K562 (cell line): Measurements from ENCODE around the gene EXOC4. TPM values are rescaled to one million over a fixed set of nuclear protein-coding genes. Genes with fewer than 3 reads are reported as not detected.

Experiments
- ATAC-seq: fragments of 200-7000 bp; cut with Tn5 transposase; 3 replicates; pipeline ENCODE4 v1.9.1; 2020; ENCODE audit warnings: moderate library complexity
- BruUV-seq: library from RNA; stranded (reverse); fragments of 400-500 nt; replicated peaks from 2 replicates; lab custom pipeline; 2021; lab: Mats Ljungman, UMichigan
- CTCF ChIA-PET: fragments of 300-600 bp; formaldehyde crosslinking; extraction: SDS; loops from one replicate; lab custom pipeline; 2021; ENCODE audit warnings: low intra/inter-chr PET ratio; lab: Yijun Ruan, JAX
- POLR2A ChIA-PET: fragments of 300-600, 350-650 bp; sonication (Branson Sonifier 250); formaldehyde crosslinking; extraction: SDS; loops from one replicate; lab custom pipeline; 2021; ENCODE audit warnings: antibody characterized with exemption, inconsistent platforms; lab: Yijun Ruan, JAX
- DNase-seq, 4 experiments: peaks; one replicate each; pipeline versions ENCODE4 v3.0.0 to v3.0.0-alpha.2; 2011 to 2018; ENCODE audit warnings: low spot score in 3 of 4, mixed read lengths in 3 of 4; ENCODE audit errors: extremely low read depth in 1 of 4
- FAIRE-seq: peaks from 2 replicates; lab custom pipeline; 2011; peaks lifted over from hg19 to GRCh38; lab: Jason Lieb, UNC
- H2AFZ ChIP-seq: 2 replicates; pipeline ENCODE4 v1.6.0; 2011; ENCODE audit warnings: low read depth, low read length, control low read depth, inconsistent platforms
- H3K27ac ChIP-seq: fragments of 200-600 bp; 3 replicates; pipeline ENCODE4 v1.8.0; 2011; ENCODE audit warnings: low read depth, mild to moderate bottlenecking, control low read depth, inconsistent platforms, low read length, moderate library complexity, mixed read lengths; ENCODE audit errors: extremely low read depth
- H3K27me3 ChIP-seq, 2 experiments: fragments of 300-600 bp in 1 of 2; 2 replicates in 1 of 2; 3 replicates in 1 of 2; pipeline versions ENCODE4 v1.6.0 to v1.8.0; 2011; ENCODE audit warnings: inconsistent platforms in 2 of 2, low read length in 2 of 2, mild to moderate bottlenecking in 1 of 2, mixed read lengths in 1 of 2, moderate library complexity in 1 of 2; ENCODE audit not compliant: control insufficient read depth in 2 of 2, insufficient read depth in 2 of 2
- H3K36me3 ChIP-seq: fragments of 300-600 bp; 3 replicates; pipeline ENCODE4 v1.8.0; 2011; ENCODE audit warnings: mild to moderate bottlenecking, low read length, inconsistent platforms; ENCODE audit not compliant: control insufficient read depth, insufficient read depth
- H3K4me1 ChIP-seq, 2 experiments: fragments of 200-600 bp in 1 of 2; replicated peaks in 1 of 2; 2 replicates in 1 of 2; 3 replicates in 1 of 2; pipeline versions ENCODE4 v1.5.1 to v1.8.0; 2011; ENCODE audit warnings: inconsistent platforms in 2 of 2, low read length in 2 of 2, mild to moderate bottlenecking in 1 of 2, mixed read lengths in 1 of 2, moderate library complexity in 1 of 2; ENCODE audit not compliant: control insufficient read depth in 2 of 2, insufficient read depth in 2 of 2
- H3K4me2 ChIP-seq: 2 replicates; pipeline ENCODE4 v1.6.1; 2011; ENCODE audit warnings: low read length, control low read depth, inconsistent platforms, mixed read lengths; ENCODE audit not compliant: insufficient read depth
- H3K4me3 ChIP-seq: fragments of 200-600 bp; sonication (generic), shearing (Covaris generic); 2 replicates; pipeline ENCODE4 v1.5.1; 2016; ENCODE audit warnings: control low read depth, inconsistent platforms
- H3K79me2 ChIP-seq: fragments of 200-600 bp; 3 replicates; pipeline ENCODE4 v1.8.0; 2011; ENCODE audit warnings: low read length, inconsistent platforms; ENCODE audit not compliant: control insufficient read depth, insufficient read depth
- H3K9ac ChIP-seq, 2 experiments: 2 replicates each; pipeline versions ENCODE4 v1.6.0 to v1.6.1; 2011; ENCODE audit warnings: low read depth in 2 of 2, low read length in 2 of 2, control low read depth in 1 of 2, inconsistent platforms in 1 of 2, mild to moderate bottlenecking in 1 of 2, mixed read lengths in 1 of 2; ENCODE audit not compliant: insufficient read depth in 1 of 2
- H3K9me1 ChIP-seq: one replicate; pipeline ENCODE4 v1.6.0; 2011; ENCODE audit warnings: inconsistent platforms, mild to moderate bottlenecking, low read length, moderate library complexity; ENCODE audit not compliant: control insufficient read depth, insufficient read depth
- H3K9me3 ChIP-seq: replicated peaks from 2 replicates; pipeline ENCODE4 v1.5.1; 2011; ENCODE audit warnings: low read depth, low read length, inconsistent platforms; ENCODE audit not compliant: control insufficient read depth, insufficient read depth
- H4K20me1 ChIP-seq: replicated peaks from 2 replicates; pipeline ENCODE4 v1.6.1; 2011; ENCODE audit warnings: low read length, inconsistent platforms, mixed read lengths; ENCODE audit not compliant: control insufficient read depth, insufficient read depth
- ARNT ChIP-seq, 2 experiments: fragments of 450-650 bp; IDR thresholded peaks; 2 replicates each; pipeline ENCODE4 v1.6.1; 2016; ENCODE audit warnings: mild to moderate bottlenecking in 1 of 2
- ATF7 ChIP-seq: fragments of 450-650 bp; IDR thresholded peaks from 2 replicates; pipeline ENCODE4 v1.7.1; 2014; ENCODE audit warnings: mild to moderate bottlenecking, moderate library complexity
- BHLHE40 ChIP-seq: IDR thresholded peaks from 2 replicates; pipeline ENCODE4 v1.6.1; 2011; ENCODE audit warnings: low read length, improper control_type of control experiment
- CCAR2 ChIP-seq: fragments of 200-400 bp; formaldehyde crosslinking; IDR thresholded peaks from 2 replicates; pipeline ENCODE4 v1.6.1; 2017; ENCODE audit warnings: mild to moderate bottlenecking, low read depth, low read length
- PHB ChIP-seq: fragments of 250-450 bp; sonication (Bioruptor Pico); IDR thresholded peaks from 2 replicates; pipeline ENCODE4 v1.5.0; 2021
- ZNF174 ChIP-seq: fragments of 250-450 bp; sonication (Bioruptor Pico); IDR thresholded peaks from 2 replicates; pipeline ENCODE4 v1.4.0; 2020; ENCODE audit warnings: mild to moderate bottlenecking
- ZNF3 ChIP-seq: fragments of 250-450 bp; sonication (Bioruptor Pico); IDR thresholded peaks from 2 replicates; pipeline ENCODE4 v1.5.0; 2021; ENCODE audit warnings: mild to moderate bottlenecking, moderate library complexity
- WGBS: fragments of 100-300 bp; shearing (Covaris generic); methylation state at CpG from one replicate; pipeline ENCODE4 v1.1.6; 2016; ENCODE audit warnings: low coverage, mixed read lengths; ENCODE audit not compliant: insufficient coverage; ENCODE audit errors: missing lambda C conversion rate; 5-methylcytosine and 5-hydroxymethylcytosine counted together
- in situ Hi-C: fragments of 300-500 bp; cut with MboI; formaldehyde crosslinking; loops from 4 replicates; pipeline ENCODE4 v1.15.0; 2018; ENCODE audit warnings: inconsistent platforms, mixed read lengths
- intact Hi-C: fragments of 100-400 bp; cut with micrococcal nuclease; formaldehyde crosslinking; loops from 2 replicates; pipeline ENCODE4 v1.14.2; 2022
- polyA plus RNA-seq, 8 experiments: library from polyadenylated mRNA; depleted of rRNA in 4 of 8; stranded (reverse) in 5 of 8; unstranded in 3 of 8; fragments of >200 nt; fragmentation: Nextera tagmentation in 2 of 8; fragmentation: Illumina TruSeq in 1 of 8; extraction: Ambion mirVana in 2 of 8; extraction: Trizol in 1 of 8; gene quantifications; 2 replicates each; pipeline versions ENCODE4 v1.2.1 to v1.2.3, GENCODE V29; 2011 to 2014; ENCODE audit warnings: inconsistent platforms in 1 of 8, missing spikeins in 1 of 8
- total RNA-seq, 7 experiments: library from RNA; depleted of rRNA in 6 of 7; stranded (reverse); fragments of >200 nt in 6 of 7; fragmentation: Illumina TruSeq in 2 of 7; extraction: Trizol in 2 of 7; gene quantifications; 2 replicates each; pipeline versions ENCODE4 v1.2.1 to v1.2.3, GENCODE V29; 2011 to 2021; ENCODE audit warnings: low replicate concordance in 1 of 7
- TF ChIP-seq, protein P1 (sequence below), 2 experiments: fragments of 450-650 bp; IDR thresholded peaks; 2 replicates each; pipeline ENCODE4 v1.6.1; 2016
- TF ChIP-seq, protein P2 (sequence below): fragments of 250-450 bp; sonication (Bioruptor Pico); IDR thresholded peaks from 2 replicates; pipeline ENCODE4 v1.8.0; 2021; ENCODE audit warnings: mild to moderate bottlenecking, moderate library complexity

EXOC4 gene
- total and polyA plus RNA-seq, 9 of the 15 experiments (the other 6 are each of a cell fraction or from before 2014, with no cell fraction given): 18.5 to 73.1 (median 46.6) TPM

DNA sequence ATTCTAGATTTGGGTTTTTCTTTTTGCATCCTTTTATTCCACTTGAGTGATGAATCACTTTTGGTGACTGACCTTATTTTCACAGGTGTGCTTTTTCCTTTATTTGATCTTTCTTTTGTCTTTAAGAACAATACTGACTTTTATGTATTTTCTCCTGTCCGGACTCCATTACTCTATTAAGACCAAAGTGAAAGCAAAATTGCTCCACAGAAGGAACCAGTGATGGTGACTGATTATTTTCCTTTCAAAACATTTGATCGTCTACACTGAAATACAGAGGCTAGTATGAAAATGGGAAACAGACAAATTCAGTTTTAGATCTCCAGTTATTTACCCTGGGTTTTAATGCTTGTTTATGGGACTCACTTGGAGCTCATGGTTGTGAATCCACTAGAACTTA is 15.5 kb downstream of the EXOC4 start:
- Histone ChIP-seq H3K27ac (no peak overlapping the region), H3K27me3 (no peaks in the 10 kb centered on the region), H4K20me1 (no peaks in the 10 kb centered on the region), H3K4me3 (no peak overlapping the region), H3K9me1 (no peaks in the 10 kb centered on the region), H3K79me2 (peaks cover 11% of the 10 kb centered on the region; the same call in 1 of the 3 replicates), H3K36me3 (no peaks in the 10 kb centered on the region; the same call in 2 of the 3 replicates), H2AFZ (no peak overlapping the region), H3K4me1 (no peaks in the 10 kb centered on the region; a peak in 1 of 5 replicates), H3K9me3 (no peaks in the 10 kb centered on the region), H3K9ac (no peak overlapping the region), H3K4me2 (no peak overlapping the region)
- in situ Hi-C loops (no loop called here), intact Hi-C loops (no loop called here)
- CTCF ChIA-PET: no interaction called here
- ATAC-seq (no peak), DNase-seq (no peak), FAIRE-seq (no peak)
- 77% methylated on average over 2 of the region's 2 CpGs for WGBS
- no TSS peak for BruUV-seq
- TF ChIP-seq, protein P1, sequence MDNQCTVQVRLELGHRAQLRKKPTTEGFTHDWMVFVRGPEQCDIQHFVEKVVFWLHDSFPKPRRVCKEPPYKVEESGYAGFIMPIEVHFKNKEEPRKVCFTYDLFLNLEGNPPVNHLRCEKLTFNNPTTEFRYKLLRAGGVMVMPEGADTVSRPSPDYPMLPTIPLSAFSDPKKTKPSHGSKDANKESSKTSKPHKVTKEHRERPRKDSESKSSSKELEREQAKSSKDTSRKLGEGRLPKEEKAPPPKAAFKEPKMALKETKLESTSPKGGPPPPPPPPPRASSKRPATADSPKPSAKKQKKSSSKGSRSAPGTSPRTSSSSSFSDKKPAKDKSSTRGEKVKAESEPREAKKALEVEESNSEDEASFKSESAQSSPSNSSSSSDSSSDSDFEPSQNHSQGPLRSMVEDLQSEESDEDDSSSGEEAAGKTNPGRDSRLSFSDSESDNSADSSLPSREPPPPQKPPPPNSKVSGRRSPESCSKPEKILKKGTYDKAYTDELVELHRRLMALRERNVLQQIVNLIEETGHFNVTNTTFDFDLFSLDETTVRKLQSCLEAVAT (IDR thresholded peaks at IDR 0.05): no peak
- TF ChIP-seq ATF7 (no peak), ZNF174 (CRISPR knock-in tag) (no peak), BHLHE40 (no peak), CCAR2 (no peak), ARNT (IDR thresholded peaks at IDR 0.05) (no peak), ZNF3 (CRISPR knock-in tag) (no peak), PHB (no peak)
- TF ChIP-seq, protein P2, sequence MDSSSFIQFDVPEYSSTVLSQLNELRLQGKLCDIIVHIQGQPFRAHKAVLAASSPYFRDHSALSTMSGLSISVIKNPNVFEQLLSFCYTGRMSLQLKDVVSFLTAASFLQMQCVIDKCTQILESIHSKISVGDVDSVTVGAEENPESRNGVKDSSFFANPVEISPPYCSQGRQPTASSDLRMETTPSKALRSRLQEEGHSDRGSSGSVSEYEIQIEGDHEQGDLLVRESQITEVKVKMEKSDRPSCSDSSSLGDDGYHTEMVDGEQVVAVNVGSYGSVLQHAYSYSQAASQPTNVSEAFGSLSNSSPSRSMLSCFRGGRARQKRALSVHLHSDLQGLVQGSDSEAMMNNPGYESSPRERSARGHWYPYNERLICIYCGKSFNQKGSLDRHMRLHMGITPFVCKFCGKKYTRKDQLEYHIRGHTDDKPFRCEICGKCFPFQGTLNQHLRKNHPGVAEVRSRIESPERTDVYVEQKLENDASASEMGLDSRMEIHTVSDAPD (CRISPR knock-in tag): no peak
- POLR2A ChIA-PET: interaction anchor here (0.6 to 1.1 kb wide), 2 partner anchors 11 to 39 kb away, joined by 3 to 4 read pairs; no protein-coding TSS in a partner anchor
